Endothelial cell (in vitro differentiated cells): ENCODE results near the gene RAB12. TPM values are rescaled to one million over a fixed set of nuclear protein-coding genes. Genes with fewer than 3 reads are reported as not detected.

ENCODE experiments used
- DNase-seq: peaks from one replicate; pipeline ENCODE4 v3.0.0; 2021; ENCODE audit warnings: low spot score
- H3K27ac Mint-ChIP-seq: one replicate; pipeline ENCODE4 v1.8.0; 2021; ENCODE audit warnings: mixed read lengths, inconsistent platforms; ENCODE audit not compliant: unreplicated experiment
- H3K27me3 Mint-ChIP-seq: one replicate; pipeline ENCODE4 v1.8.0; 2021; ENCODE audit warnings: mild to moderate bottlenecking, moderate library complexity, mixed read lengths, inconsistent platforms; ENCODE audit not compliant: unreplicated experiment
- H3K36me3 Mint-ChIP-seq: one replicate; pipeline ENCODE4 v1.8.0; 2021; ENCODE audit warnings: mild to moderate bottlenecking, low read depth, mixed read lengths, inconsistent platforms; ENCODE audit not compliant: unreplicated experiment
- H3K4me1 Mint-ChIP-seq: one replicate; pipeline ENCODE4 v1.8.0; 2021; ENCODE audit warnings: mild to moderate bottlenecking, mixed read lengths, inconsistent platforms; ENCODE audit not compliant: unreplicated experiment
- H3K4me3 Mint-ChIP-seq: one replicate; pipeline ENCODE4 v1.8.0; 2021; ENCODE audit warnings: mild to moderate bottlenecking, mixed read lengths, inconsistent platforms; ENCODE audit not compliant: unreplicated experiment
- H3K9me3 Mint-ChIP-seq: one replicate; pipeline ENCODE4 v1.8.0; 2021; ENCODE audit warnings: mixed read lengths, inconsistent platforms; ENCODE audit not compliant: unreplicated experiment
- total RNA-seq: library from RNA; stranded (reverse); fragmentation: NEBNext Ultra II Directional; extraction: Animal tissue kit (Norgen Biotek cat#: 25700); gene quantifications from one replicate; pipeline ENCODE4 v1.2.1, GENCODE V29; 2021; ENCODE audit not compliant: unreplicated experiment
- TF ChIP-seq, protein P1 (sequence below): fragments of 200-600 bp; sonication (generic); IDR thresholded peaks from one replicate; pipeline ENCODE4 v1.5.0; 2021; ENCODE audit warnings: antibody characterized with exemption; ENCODE audit not compliant: unreplicated experiment

Gene RAB12
- total RNA-seq, 1 donor from 2014 or later = 35.3 TPM

DNA sequence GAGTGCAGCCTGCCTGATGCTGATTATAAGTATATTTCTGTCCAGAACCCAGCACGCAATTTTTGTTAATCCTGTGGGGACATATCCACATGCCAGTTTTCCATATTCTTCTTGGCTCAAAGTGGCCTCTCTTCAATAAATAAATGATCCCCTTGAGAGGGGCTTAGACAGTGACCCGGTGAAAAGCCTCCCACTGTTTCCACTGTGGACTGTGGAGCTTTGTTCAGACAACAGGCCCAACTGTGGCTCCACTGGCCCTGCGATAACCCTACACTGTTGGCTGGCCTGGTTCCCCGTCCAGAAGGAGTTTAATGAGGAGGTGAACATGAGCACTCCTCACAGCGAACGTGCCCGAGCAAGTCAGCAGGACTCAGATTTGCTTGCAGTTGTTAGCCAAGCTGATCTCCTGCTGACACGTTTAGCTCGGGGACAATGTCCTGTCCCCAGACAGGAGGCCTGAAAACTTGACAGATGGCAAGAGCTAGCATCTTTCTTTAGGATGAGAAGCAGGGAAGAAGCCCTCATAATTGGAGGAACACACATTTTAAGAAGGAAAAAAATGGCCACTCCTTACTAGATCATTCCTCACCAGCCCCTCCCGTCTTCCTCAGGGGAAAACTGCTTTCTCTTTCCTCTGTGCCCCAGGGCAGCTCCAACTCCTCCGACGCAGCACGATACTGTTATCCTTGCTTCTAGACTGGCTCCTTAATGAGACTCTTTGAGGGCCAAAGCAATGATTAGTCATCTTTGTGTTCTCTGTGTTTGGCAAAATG, 76.1 kb downstream of the RAB12 start:
- H3K27ac Mint-ChIP-seq = no peak overlapping the region
- TF ChIP-seq, protein P1, sequence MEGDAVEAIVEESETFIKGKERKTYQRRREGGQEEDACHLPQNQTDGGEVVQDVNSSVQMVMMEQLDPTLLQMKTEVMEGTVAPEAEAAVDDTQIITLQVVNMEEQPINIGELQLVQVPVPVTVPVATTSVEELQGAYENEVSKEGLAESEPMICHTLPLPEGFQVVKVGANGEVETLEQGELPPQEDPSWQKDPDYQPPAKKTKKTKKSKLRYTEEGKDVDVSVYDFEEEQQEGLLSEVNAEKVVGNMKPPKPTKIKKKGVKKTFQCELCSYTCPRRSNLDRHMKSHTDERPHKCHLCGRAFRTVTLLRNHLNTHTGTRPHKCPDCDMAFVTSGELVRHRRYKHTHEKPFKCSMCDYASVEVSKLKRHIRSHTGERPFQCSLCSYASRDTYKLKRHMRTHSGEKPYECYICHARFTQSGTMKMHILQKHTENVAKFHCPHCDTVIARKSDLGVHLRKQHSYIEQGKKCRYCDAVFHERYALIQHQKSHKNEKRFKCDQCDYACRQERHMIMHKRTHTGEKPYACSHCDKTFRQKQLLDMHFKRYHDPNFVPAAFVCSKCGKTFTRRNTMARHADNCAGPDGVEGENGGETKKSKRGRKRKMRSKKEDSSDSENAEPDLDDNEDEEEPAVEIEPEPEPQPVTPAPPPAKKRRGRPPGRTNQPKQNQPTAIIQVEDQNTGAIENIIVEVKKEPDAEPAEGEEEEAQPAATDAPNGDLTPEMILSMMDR = no peak
- no peaks in the 10 kb centered on the region for H3K36me3 Mint-ChIP-seq
- no peaks in the 10 kb centered on the region for H3K4me1 Mint-ChIP-seq
- H3K27me3 Mint-ChIP-seq = no peaks in the 10 kb centered on the region
- no peak overlapping the region for H3K4me3 Mint-ChIP-seq
- no peaks in the 10 kb centered on the region for H3K9me3 Mint-ChIP-seq
- no peak for DNase-seq

DNA sequence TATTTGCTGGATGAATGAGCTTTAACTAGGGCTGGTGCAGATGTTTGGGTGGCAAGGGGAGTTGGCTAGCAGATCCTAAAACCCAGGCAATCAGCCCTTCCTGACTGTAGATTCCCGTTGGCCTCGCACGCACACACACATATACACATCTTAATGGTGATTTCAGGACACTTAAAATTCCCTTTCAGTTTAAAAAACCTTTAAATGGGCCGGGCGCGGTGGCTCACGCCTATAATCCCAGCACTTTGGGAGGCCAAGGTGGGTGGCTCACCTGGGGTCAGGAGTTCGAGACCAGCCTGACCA, 76.6 kb downstream of the RAB12 start:
- H3K27me3 Mint-ChIP-seq = no peaks in the 10 kb centered on the region

GRCh38 chr18:8686611-8687010, 77.4 kb downstream of the RAB12 start:
- Mint-ChIP-seq H3K36me3 (no peaks in the 10 kb centered on the region), H3K4me1 (no peaks in the 10 kb centered on the region), H3K4me3 (no peak overlapping the region), H3K9me3 (no peaks in the 10 kb centered on the region), H3K27me3 (no peaks in the 10 kb centered on the region), H3K27ac (no peak overlapping the region)
- TF ChIP-seq, protein P1 = no peak
- DNase-seq = no peak

More for the DNA sequence above, 76.6 kb downstream of the RAB12 start:
- TF ChIP-seq, protein P1 = no peak
- H3K4me3 Mint-ChIP-seq = no peak overlapping the region
- no peaks in the 10 kb centered on the region for H3K9me3 Mint-ChIP-seq
- no peaks in the 10 kb centered on the region for H3K4me1 Mint-ChIP-seq
- no peaks in the 10 kb centered on the region for H3K36me3 Mint-ChIP-seq
- no peak for DNase-seq
- H3K27ac Mint-ChIP-seq = no peak overlapping the region

DNA sequence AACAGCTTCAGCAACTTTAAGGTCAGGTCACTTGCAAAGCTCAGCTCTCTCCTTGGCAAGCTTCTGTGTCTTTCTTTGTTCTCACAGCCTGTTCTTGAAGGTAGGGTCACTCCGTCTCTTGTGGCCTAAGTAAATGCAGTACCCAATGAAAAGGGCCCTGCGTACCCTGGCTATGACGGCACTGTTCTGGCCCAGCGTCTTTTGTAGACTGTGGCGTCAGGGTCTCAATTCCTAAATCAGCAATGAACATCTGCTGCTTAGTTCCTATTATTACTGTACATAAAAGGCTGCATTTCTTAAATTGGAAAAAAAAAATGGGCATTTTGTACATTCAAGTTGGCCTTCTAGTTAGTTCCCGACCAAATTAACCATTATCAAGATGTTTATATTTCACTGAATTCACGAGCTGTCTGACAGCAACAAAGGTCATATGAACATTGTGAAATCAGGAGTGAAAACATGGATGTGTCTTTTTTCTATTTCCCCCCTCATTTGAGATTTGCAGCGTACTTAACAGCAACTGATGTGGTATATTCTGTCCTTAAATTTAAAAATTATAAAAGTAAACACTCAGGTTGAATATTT, 79.1 kb downstream of the RAB12 start:
- H3K9me3 Mint-ChIP-seq = no peaks in the 10 kb centered on the region
- no peak overlapping the region for H3K4me3 Mint-ChIP-seq
- no peaks in the 10 kb centered on the region for H3K36me3 Mint-ChIP-seq
- no peak for DNase-seq
- H3K27me3 Mint-ChIP-seq = no peaks in the 10 kb centered on the region
- H3K27ac Mint-ChIP-seq = no peak overlapping the region
- TF ChIP-seq, protein P1 = no peak
- no peaks in the 10 kb centered on the region for H3K4me1 Mint-ChIP-seq

DNA sequence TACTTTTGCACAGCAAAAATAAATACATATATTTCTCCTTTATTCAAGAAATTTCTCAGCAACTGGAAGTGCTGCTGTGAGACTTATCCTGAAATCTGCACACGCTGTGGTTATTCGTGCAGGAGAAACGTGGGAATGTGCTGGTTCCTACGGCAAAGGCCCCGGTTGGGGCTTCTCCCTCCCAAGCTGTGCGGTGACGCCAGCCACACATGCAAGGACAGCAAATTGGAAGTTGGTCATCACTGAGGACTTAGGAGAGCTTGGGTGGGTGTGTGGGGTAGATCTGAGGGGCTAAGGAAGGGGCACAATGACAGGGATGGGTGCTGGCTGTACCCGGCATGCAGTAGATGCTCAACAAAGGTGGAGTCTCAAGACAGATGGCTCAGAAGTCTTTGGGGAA, 79.6 kb downstream of the RAB12 start:
- Mint-ChIP-seq H3K4me3 (no peak overlapping the region), H3K9me3 (no peaks in the 10 kb centered on the region), H3K27me3 (no peaks in the 10 kb centered on the region), H3K4me1 (no peaks in the 10 kb centered on the region), H3K27ac (no peak overlapping the region), H3K36me3 (no peaks in the 10 kb centered on the region)
- TF ChIP-seq, protein P1 = no peak
- no peak for DNase-seq
